SK-N-SH (cell line): ENCODE data around the gene ARHGAP6. TPM values are rescaled to one million over a fixed set of nuclear protein-coding genes. Genes with fewer than 3 reads are reported as not detected.

Source experiments
- CTCF ChIA-PET: fragments of 300-600, 350-600 bp; formaldehyde crosslinking; extraction: SDS; loops from one replicate; lab custom pipeline; 2021; lab: Yijun Ruan, JAX
- POLR2A ChIA-PET: fragments of 350-600 bp; sonication (Branson Sonifier 250); formaldehyde crosslinking; extraction: SDS; loops from one replicate; lab custom pipeline; 2020; ENCODE audit warnings: antibody characterized with exemption, inconsistent platforms; lab: Yijun Ruan, JAX
- DNase-seq: peaks from one replicate; pipeline ENCODE4 v3.0.0; 2012
- H2AFZ ChIP-seq: fragments of 200-600 bp; sonication (generic); 2 replicates; pipeline ENCODE4 v1.8.1; 2016; ENCODE audit warnings: antibody characterized with exemption, mild to moderate bottlenecking, low read depth
- H3F3A ChIP-seq: fragments of 200-600 bp; sonication (generic); replicated peaks from 2 replicates; pipeline ENCODE3; 2016; ENCODE audit warnings: antibody characterized with exemption, mild to moderate bottlenecking; ENCODE audit not compliant: insufficient read depth
- H3K27ac ChIP-seq, 2 experiments: fragments of 200-500 bp in 1 of 2; fragments of 200-600 bp in 1 of 2; sonication (Bioruptor generic) in 1 of 2; sonication (generic), shearing (Covaris generic) in 1 of 2; 2 replicates each; pipeline versions ENCODE4 v1.5.1 to v1.6.1; 2014 to 2016; ENCODE audit warnings: low read depth in 2 of 2, inconsistent platforms in 1 of 2, low read length in 1 of 2, mild to moderate bottlenecking in 1 of 2, mixed read lengths in 1 of 2
- H3K27me3 ChIP-seq: fragments of 200-600 bp; sonication (generic), shearing (Covaris generic); 2 replicates; pipeline ENCODE4 v1.6.1; 2016; ENCODE audit warnings: mixed run types; ENCODE audit not compliant: insufficient read depth
- H3K36me3 ChIP-seq, 2 experiments: fragments of 200-500 bp in 1 of 2; fragments of 200-600 bp in 1 of 2; sonication (Bioruptor generic) in 1 of 2; sonication (generic) in 1 of 2; replicated peaks in 1 of 2; 2 replicates each; pipeline versions ENCODE3 to v1.5.1; 2014 to 2016; ENCODE audit warnings: low read length in 1 of 2, mild to moderate bottlenecking in 1 of 2; ENCODE audit not compliant: insufficient read depth in 2 of 2, control insufficient read depth in 1 of 2
- H3K4me1 ChIP-seq, 2 experiments: fragments of 200-500 bp in 1 of 2; fragments of 200-600 bp in 1 of 2; sonication (Bioruptor generic) in 1 of 2; sonication (generic), shearing (Covaris generic) in 1 of 2; 2 replicates each; pipeline versions ENCODE4 v1.5.1 to v1.6.1; 2014 to 2016; ENCODE audit warnings: low read depth in 1 of 2, low read length in 1 of 2, mixed run types in 1 of 2; ENCODE audit not compliant: insufficient read depth in 2 of 2, control insufficient read depth in 1 of 2
- H3K4me2 ChIP-seq: fragments of 200-600 bp; sonication (generic), shearing (Covaris generic); 2 replicates; pipeline ENCODE4 v1.6.1; 2017; ENCODE audit warnings: mixed run types
- H3K4me3 ChIP-seq, 2 experiments: fragments of 200-500 bp in 1 of 2; fragments of 200-600 bp in 1 of 2; sonication (Bioruptor generic) in 1 of 2; sonication (generic), shearing (Covaris generic) in 1 of 2; 2 replicates each; pipeline versions ENCODE4 v1.5.1 to v1.8.1; 2014 to 2016; ENCODE audit warnings: low read depth in 2 of 2, inconsistent platforms in 1 of 2, low read length in 1 of 2, mild to moderate bottlenecking in 1 of 2, mixed read lengths in 1 of 2, moderate library complexity in 1 of 2
- H3K79me2 ChIP-seq: fragments of 200-600 bp; sonication (generic); 2 replicates; pipeline ENCODE4 v1.8.1; 2017; ENCODE audit warnings: mild to moderate bottlenecking; ENCODE audit not compliant: insufficient read depth
- H3K9ac ChIP-seq: fragments of 200-600 bp; sonication (generic); 2 replicates; pipeline ENCODE4 v1.6.1; 2017; ENCODE audit warnings: mixed run types
- H3K9me2 ChIP-seq: fragments of 200-600 bp; sonication (generic); 2 replicates; pipeline ENCODE4 v1.6.1; 2017; ENCODE audit warnings: mixed run types
- H3K9me3 ChIP-seq: fragments of 200-600 bp; sonication (generic); 2 replicates; pipeline ENCODE4 v1.6.1; 2017; ENCODE audit warnings: mixed run types, mild to moderate bottlenecking, moderate library complexity
- H4K20me1 ChIP-seq: fragments of 200-600 bp; sonication (generic); 2 replicates; pipeline ENCODE4 v1.6.1; 2017; ENCODE audit warnings: mild to moderate bottlenecking, mixed run types; ENCODE audit not compliant: insufficient read depth
- CHD2 ChIP-seq: fragments of 150-350 bp; IDR thresholded peaks from 2 replicates; pipeline ENCODE4 v1.6.1; 2018; ENCODE audit warnings: low read length; ENCODE audit not compliant: partially characterized antibody
- EP300 ChIP-seq, 2 experiments: IDR thresholded peaks; 2 replicates each; pipeline versions ENCODE4 v1.4.0 to v1.6.1; 2012; ENCODE audit warnings: borderline replicate concordance in 1 of 2, low read depth in 1 of 2, low read length in 1 of 2
- EZH2phosphoT487 ChIP-seq: fragments of 200-600 bp; sonication (generic); IDR thresholded peaks from 2 replicates; pipeline ENCODE4 v1.6.1; 2017; ENCODE audit warnings: low read depth, mixed run types, mild to moderate bottlenecking, antibody characterized with exemption, moderate library complexity, borderline replicate concordance
- FOXM1 ChIP-seq: IDR thresholded peaks from 2 replicates; pipeline ENCODE4 v1.4.0; 2012; ENCODE audit warnings: low read depth, mild to moderate bottlenecking
- IRF3 ChIP-seq: fragments of 150-350 bp; IDR thresholded peaks from 2 replicates; pipeline ENCODE4 v1.6.1; 2016; ENCODE audit warnings: mild to moderate bottlenecking, low read depth, low read length
- JUND ChIP-seq: IDR thresholded peaks from 2 replicates; pipeline ENCODE4 v1.4.0; 2012
- MXI1 ChIP-seq: IDR thresholded peaks from 2 replicates; pipeline ENCODE4 v1.6.1; 2012; ENCODE audit warnings: mild to moderate bottlenecking, low read depth, low read length, improper control_type of control experiment
- RAD21 ChIP-seq: IDR thresholded peaks from 2 replicates; pipeline ENCODE4 v1.6.1; 2012; ENCODE audit warnings: mild to moderate bottlenecking, low read length
- RCOR1 ChIP-seq: fragments of 150-350 bp; IDR thresholded peaks from 2 replicates; pipeline ENCODE4 v1.6.1; 2017; ENCODE audit warnings: antibody characterized with exemption, low read length
- REST ChIP-seq: IDR thresholded peaks from 2 replicates; pipeline ENCODE4 v1.6.1; 2012; ENCODE audit warnings: mild to moderate bottlenecking, low read depth, low read length, moderate library complexity
- RFX5 ChIP-seq: IDR thresholded peaks from 2 replicates; pipeline ENCODE4 v1.6.1; 2012; ENCODE audit warnings: mild to moderate bottlenecking, improper control_type of control experiment, low read length
- USF2 ChIP-seq: fragments of 150-350 bp; IDR thresholded peaks from 2 replicates; pipeline ENCODE4 v1.6.1; 2017; ENCODE audit warnings: antibody characterized with exemption, low read length, low read depth, borderline replicate concordance
- YY1 ChIP-seq: IDR thresholded peaks from 2 replicates; pipeline ENCODE4 v1.4.0; 2012; ENCODE audit warnings: low read depth, mild to moderate bottlenecking
- WGBS: methylation state at CpG from one replicate; pipeline ENCODE4 v1.1.6; 2017; ENCODE audit warnings: low lambda C conversion rate; 5-methylcytosine and 5-hydroxymethylcytosine counted together
- polyA plus RNA-seq, 3 experiments: library from polyadenylated mRNA; depleted of rRNA; stranded (reverse); fragments of >200 nt; gene quantifications; 2 replicates each; pipeline ENCODE4 v1.2.3, GENCODE V29; 2012
- TF ChIP-seq, protein P1 (sequence below): IDR thresholded peaks from 2 replicates; pipeline ENCODE4 v1.4.0; 2012; ENCODE audit warnings: low read depth, borderline replicate concordance

ARHGAP6 gene
- polyA plus RNA-seq, 1 of the 3 experiments (the other 2 are of a cell fraction) = 0.16 TPM

GRCh38 chrX:11540532-11541377 lies 125.0 kb downstream of the ARHGAP6 start:
- DNase-seq = no peak
- H3K36me3 ChIP-seq = no peaks in the 10 kb centered on the region
- H3K4me3 ChIP-seq = no peak overlapping the region
- no peak overlapping the region for H3K9ac ChIP-seq
- ChIA-PET CTCF (interaction anchor here (0.6 to 1.6 kb wide), 4 partner anchors 17 to 259 kb away, joined by 3 to 4 read pairs (median 3); no protein-coding TSS in a partner anchor), POLR2A (no interaction called here)
- no peaks in the 10 kb centered on the region; the same call in 1 of the 2 replicates for H3K27me3 ChIP-seq
- H3K27ac ChIP-seq = no peak overlapping the region
- TF ChIP-seq CHD2 = no peak
- no peak for TF ChIP-seq FOXM1
- no peak for TF ChIP-seq REST
- no peak for TF ChIP-seq JUND
- no peak for TF ChIP-seq RFX5
- TF ChIP-seq YY1 = no peak
- no peak for TF ChIP-seq EP300 (IDR thresholded peaks at IDR 0.05; ENCODE audit: borderline replicate concordance in 1 of 2, low read depth in 1 of 2, low read length in 1 of 2)
- TF ChIP-seq, all 33 proteins: peak for 0
- Histone ChIP-seq H3K4me2 (no peak overlapping the region), H2AFZ (no peak overlapping the region), H3F3A (no peaks in the 10 kb centered on the region), H3K9me3 (no peaks in the 10 kb centered on the region), H3K9me2 (no peaks in the 10 kb centered on the region), H3K4me1 (no peaks in the 10 kb centered on the region), H4K20me1 (no peaks in the 10 kb centered on the region), H3K79me2 (no peaks in the 10 kb centered on the region)
- WGBS = 23% methylated on average over 4 of the region's 4 CpGs

DNA sequence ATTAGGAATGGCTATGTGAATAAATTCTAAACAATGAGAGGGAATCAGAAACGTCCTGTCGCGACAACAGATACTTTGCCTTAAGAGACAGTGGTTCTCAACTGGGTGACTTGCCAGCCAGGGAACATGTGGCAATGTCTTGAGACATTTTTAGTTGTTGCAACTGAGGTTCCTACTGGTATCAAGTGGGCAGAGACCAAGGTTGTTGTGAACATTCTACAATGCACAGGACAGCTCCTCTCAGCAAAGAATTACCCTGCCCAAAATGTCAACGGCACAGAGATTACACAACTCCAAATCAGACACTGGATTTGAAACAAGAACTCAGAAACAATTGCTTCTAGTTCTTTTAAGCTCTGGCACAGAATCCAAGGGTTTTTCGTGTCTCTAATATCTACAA lies 128.6 kb downstream of the ARHGAP6 start:
- ChIA-PET POLR2A (no interaction called here), CTCF (interaction anchor here (1.4 kb wide), 1 partner anchor 188 kb away, joined by 4 read pairs; no protein-coding TSS in a partner anchor)
- Histone ChIP-seq H2AFZ (no peak overlapping the region), H3K27me3 (no peaks in the 10 kb centered on the region; the same call in 1 of the 2 replicates), H3K4me1 (no peaks in the 10 kb centered on the region), H3K36me3 (no peaks in the 10 kb centered on the region), H3K4me2 (no peak overlapping the region), H3F3A (no peaks in the 10 kb centered on the region), H3K9me3 (no peaks in the 10 kb centered on the region), H3K27ac (no peak overlapping the region), H4K20me1 (no peaks in the 10 kb centered on the region), H3K79me2 (no peaks in the 10 kb centered on the region), H3K9me2 (no peaks in the 10 kb centered on the region), H3K9ac (no peak overlapping the region), H3K4me3 (no peak overlapping the region)
- DNase-seq = no peak
- WGBS = 43% methylated on average over 5 of the region's 5 CpGs
- TF ChIP-seq USF2 = no peak
- TF ChIP-seq YY1 = no peak
- no peak for TF ChIP-seq EZH2phosphoT487
- no peak for TF ChIP-seq IRF3
- no peak for TF ChIP-seq RCOR1
- TF ChIP-seq, protein P1, sequence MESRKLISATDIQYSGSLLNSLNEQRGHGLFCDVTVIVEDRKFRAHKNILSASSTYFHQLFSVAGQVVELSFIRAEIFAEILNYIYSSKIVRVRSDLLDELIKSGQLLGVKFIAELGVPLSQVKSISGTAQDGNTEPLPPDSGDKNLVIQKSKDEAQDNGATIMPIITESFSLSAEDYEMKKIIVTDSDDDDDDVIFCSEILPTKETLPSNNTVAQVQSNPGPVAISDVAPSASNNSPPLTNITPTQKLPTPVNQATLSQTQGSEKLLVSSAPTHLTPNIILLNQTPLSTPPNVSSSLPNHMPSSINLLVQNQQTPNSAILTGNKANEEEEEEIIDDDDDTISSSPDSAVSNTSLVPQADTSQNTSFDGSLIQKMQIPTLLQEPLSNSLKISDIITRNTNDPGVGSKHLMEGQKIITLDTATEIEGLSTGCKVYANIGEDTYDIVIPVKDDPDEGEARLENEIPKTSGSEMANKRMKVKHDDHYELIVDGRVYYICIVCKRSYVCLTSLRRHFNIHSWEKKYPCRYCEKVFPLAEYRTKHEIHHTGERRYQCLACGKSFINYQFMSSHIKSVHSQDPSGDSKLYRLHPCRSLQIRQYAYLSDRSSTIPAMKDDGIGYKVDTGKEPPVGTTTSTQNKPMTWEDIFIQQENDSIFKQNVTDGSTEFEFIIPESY = no peak
- no peak for TF ChIP-seq MXI1
- TF ChIP-seq RAD21 = no peak
